HG03159 (cell line): ENCODE results near the gene NDUFV1.
"Not testable (repeated sequence)": the region's sequence is repeated elsewhere in the genome, so short reads cannot be mapped to it uniquely, and the experiment has no call there.

Experiments
- ATAC-seq: cut with Tn5 transposase; IDR thresholded peaks from one replicate; pipeline ENCODE4 v1.9.1; 2021; ENCODE audit warnings: mild to moderate bottlenecking, moderate library complexity; ENCODE audit not compliant: unreplicated experiment

The NDUFV1 gene

DNA sequence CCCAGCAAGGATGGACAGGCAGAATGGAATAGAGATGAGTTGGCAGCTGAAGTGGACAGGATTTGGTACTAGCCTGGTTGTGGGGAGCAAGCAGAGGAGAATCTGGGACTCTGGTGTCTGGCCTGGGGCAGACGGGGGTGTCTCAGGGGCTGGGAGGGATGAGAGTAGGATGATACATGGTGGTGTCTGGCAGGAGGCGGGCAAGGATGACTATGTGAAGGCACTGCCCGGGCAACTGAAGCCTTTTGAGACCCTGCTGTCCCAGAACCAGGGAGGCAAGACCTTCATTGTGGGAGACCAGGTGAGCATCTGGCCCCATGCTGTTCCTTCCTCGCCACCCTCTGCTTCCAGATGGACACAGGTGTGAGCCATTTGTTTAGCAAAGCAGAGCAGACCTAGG is 20.8 kb upstream of the NDUFV1 start:
- ATAC-seq = no peak

DNA sequence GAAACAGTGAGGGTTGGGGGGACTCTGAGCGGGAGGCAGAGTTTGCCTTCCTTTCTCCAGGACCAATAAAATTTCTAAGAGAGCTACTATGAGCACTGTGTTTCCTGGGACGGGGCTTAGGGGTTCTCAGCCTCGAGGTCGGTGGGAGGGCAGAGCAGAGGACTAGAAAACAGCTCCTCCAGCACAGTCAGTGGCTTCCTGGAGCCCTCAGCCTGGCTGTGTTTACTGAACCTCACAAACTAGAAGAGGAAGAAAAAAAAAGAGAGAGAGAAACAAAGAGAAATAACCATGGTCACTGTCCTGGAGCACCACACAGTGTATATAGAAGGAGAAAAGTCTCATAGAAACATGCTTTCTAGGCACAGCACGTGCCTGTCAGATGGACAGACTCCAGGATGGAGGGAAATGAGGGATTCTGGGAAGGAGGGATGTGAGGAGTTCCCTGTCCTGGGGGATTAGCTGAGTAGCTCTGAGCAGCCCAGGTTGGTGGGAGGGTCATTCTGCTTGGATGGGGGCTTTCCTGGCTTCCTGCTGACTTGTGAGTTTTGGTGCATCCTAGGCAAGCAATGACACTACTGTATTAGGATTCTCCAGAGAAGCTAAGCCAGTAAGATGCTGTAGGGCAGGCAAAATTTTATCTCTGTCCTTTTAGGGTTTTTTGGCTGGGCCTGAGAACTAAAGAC is 20.0 kb upstream of the NDUFV1 start:
- ATAC-seq = no peak

DNA sequence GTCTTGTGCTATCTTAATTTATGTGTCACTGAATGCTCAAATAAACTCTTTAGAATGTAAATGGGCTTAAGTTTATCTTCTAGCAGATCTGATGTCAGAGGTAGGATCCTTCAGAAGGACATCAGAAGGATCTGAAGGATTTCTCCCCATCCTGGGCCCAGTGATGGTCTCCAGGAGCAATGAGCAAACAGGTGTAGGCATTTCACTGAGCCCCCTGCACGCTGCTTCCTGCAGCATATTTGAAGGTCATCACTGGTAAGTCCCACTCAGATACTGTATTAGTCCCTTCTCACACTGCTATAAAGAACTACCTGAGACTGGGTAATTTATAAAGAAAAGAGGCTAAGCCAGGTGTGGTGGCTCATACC is 18.6 kb upstream of the NDUFV1 start:
- ATAC-seq = peak; percentile 30

DNA sequence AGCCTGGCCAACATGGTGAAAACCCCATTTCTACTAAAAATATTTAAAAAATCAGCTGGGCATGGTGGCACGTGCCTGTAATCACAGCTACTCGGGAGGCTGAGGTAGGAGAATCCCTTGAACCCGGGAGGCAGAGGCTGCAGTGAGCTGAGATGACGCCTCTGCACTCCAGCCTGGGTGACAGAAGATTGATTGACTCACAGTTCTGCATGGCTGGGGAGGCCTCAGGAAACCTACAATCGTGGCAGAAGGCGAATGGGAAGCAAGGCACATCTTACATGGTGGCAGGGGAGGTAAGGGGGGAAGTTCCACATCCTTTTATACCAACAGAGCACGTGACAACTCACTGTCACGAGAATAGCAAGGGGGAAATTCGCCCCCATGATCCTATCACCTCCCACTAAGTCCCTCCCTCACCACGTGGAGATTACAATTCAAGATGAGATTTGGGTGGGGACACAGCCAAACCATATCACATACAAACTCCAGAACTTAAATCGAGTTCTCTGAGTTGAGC is 17.8 kb upstream of the NDUFV1 start:
- not testable (repeated sequence) for ATAC-seq

DNA sequence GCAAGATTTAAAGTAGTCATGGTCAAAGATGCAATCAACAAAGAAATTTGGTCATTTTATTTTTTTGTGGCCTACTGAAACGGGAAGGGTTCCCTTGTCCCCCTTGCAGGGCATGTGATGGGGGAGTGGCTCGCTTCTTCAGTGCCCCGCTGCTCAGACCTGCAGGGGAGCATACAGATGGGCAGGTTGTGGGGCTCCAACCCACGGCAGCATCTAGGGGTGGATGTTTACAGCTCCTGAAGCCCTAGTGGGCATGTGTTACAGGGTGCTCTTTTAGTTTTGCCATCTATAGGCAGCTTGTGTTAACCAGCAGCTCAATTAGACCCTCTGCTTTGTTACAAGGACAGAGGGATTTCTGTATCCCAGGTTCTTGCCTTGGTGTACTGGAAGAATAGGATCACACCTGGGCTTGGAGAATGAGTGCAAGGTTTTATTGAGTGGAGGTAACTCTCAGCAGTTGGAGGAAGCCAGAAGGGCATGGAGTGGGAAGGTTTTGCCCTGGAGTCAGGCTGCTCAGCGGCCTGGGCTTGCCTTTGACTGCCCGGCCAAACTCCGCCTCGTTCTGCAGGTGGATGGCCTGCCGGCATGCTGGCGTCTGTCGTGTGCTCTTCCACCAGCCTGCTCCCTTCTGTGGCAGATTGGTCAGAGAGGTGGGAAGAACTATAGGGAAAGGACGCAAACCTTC is 13.7 kb upstream of the NDUFV1 start:
- ATAC-seq = no peak

DNA sequence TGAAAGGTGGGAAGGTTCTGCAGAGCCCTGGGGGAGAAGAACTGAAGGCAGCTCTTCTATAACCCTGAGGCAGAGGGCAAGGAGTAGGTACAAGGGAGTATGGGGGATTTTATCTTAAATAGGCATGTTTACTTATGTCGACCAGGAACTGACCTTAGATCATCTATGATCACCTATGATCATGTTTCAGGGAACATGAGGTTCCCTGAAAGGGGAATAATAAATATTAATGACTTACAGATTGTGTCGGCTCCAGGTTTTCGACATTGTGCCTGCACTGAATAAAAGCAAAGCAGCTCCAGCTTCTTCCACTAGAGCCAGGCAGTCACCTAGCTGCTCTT is 13.2 kb upstream of the NDUFV1 start:
- ATAC-seq = no peak

DNA sequence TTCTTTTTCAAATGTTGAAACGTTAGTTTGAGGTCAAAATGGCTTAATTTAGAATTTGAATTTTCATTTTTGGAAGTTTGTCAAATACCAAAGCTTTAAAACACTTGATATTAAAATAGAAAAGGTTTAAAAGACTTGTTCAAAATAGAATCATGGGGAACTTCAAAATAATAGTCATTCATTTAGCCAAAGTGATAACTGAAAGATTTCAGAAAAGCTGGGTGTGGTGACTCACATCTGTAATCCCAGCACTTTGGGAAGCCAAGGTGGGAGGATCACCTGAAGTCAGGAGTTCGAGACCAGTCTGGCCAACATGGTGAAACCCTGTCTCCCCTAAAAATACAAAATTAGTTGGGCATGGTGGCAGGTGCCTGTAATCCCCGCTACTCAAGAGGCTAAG is 12.3 kb upstream of the NDUFV1 start:
- ATAC-seq = no peak

DNA sequence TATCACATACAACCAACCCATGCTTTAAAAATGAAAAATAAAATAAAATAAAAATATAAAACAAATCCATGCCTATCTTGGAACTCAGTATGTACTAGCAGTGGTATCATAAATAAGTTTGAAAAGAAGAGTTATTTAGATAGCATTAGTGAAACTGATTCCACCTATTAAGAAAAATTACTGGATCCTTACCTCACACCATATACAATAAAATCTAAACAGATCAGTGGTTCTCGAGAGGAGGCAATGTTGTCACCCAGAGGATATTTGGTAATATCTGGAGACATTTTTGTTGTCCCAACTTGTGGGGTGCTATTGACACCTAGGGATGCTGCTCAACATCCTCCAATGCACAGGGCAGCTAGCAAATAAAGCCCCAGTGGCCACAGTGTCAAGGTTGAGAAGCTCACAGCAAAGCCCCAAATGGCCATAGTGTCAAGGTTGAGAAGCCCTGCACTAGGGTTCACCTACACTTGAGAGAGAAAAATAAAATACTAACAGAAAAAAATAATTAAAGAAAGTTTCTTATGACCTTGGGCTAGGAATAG is 9.9 kb upstream of the NDUFV1 start:
- ATAC-seq = no peak

DNA sequence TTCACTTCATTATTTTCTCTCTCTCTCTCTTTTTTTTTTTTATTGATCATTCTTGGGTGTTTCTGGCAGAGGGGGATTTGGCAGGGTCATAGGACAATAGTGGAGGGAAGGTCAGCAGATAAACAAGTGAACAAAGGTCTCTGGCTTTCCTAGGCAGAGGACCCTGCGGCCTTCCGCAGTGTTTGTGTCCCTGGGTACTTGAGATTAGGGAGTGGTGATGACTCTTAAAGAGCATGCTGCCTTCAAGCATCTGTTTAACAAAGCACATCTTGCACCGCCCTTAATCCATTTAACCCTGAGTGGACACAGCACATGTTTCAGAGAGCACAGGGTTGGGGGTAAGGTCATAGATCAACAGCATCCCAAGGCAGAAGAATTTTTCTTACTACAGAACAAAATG is 9.3 kb upstream of the NDUFV1 start:
- not testable (repeated sequence) for ATAC-seq

DNA sequence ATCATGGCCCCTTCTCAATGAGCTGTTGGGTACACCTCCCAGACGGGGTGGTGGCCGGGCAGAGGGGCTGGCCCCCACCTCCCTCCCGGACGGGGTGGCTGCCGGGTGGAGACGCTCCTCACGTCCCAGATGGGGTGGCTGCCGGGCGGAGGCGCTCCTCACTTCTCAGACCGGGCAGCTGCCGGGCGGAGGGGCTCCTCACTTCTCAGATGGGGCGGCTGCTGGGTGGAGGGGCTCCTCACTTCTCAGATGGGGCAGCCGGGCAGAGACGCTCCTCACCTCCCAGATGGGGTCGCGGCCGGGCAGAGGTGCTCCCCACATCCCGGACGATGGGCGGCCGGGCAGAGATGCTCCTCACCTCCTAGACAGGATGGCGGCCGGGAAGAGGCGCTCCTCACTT is 8.8 kb upstream of the NDUFV1 start:
- ATAC-seq = not testable (repeated sequence)

DNA sequence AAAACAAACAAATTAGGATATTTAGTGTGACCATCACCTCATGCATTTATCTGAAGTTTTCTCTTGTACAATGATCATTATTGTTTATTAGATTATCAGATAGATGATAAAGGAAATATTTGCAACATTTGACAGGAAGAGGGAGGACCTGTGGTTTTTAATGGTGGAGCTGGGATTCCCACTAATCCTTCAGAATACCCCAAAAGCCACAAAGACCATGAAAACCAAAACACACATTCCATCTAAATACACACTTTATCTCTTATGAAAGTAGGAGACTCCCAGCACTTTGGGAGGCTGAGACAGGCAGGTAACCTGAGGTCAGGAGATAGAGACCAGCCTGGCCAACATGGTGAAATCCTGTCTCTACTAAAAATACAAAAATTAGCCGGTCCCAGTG is 7.6 kb upstream of the NDUFV1 start:
- ATAC-seq = no peak

DNA sequence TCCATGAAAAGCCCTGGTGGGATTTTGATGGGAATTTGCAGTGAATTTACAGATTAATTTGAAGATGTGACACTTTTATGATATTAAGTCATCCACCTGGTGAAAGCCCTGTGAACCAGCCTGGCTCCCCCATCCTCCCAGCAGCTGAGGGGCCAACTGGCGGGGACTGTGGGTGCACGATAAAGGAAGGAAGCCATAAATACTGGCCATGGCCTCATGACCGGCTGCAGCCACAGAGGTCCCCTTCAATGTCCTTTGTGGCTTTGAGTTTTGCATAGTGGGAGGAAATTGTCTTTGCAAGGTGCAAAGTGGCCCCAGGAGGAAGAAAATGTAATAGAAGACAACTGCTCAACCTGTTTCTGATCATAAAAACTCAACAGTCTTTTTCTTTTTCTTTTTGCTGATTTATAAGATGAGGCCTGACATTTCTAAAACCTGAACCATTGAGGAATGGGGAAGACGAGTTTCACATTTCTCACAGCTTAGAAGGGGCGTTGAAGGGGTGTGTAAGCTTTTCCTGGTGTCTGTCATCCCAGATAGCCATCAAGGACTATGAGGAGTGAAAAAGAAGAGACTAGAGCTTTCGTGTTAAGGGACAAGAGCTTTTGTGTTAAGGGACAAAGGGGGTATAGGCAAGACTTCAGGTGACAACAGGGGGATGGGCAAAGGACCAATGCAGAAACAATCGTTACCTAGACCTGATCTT is 6.3 kb upstream of the NDUFV1 start:
- no peak for ATAC-seq

DNA sequence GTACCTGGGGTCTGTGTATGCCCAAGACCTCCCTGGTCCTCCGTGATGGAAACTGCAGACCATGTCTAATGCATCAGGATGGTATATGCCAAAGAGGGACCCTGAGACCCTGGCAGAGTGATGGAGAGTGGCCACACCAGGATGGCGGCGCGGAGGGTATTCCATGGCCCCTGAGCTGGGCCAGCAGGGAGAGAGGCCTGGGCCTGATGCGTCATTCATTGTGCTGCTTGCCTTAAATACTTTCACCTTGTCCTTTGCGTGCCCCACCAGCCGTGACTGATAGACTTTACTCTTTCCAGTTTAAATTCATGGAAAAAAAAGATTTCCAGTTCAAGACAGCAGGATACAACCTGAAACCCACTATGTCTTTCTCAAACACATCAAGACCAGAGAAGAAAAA is 5.6 kb upstream of the NDUFV1 start:
- no peak for ATAC-seq

DNA sequence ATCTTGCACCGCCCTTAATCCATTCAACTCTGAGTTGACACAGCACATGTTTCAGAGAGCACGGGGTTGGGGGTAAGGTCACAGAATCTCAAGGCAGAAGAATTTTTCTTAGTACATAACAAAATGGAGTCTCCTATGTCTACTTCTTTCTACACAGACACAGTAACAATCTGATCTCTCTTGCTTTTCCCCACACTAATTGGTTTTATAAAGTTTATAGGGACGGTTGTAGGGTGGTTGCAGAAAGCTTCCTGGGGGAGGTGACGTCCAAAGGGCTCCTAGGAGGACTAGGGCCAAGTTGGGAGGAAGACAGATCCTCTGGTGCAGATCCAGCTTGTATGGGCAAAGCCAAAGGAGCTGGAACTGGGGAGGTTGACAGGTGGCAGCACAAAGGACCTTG is 2.6 kb upstream of the NDUFV1 start:
- ATAC-seq = not testable (repeated sequence)

DNA sequence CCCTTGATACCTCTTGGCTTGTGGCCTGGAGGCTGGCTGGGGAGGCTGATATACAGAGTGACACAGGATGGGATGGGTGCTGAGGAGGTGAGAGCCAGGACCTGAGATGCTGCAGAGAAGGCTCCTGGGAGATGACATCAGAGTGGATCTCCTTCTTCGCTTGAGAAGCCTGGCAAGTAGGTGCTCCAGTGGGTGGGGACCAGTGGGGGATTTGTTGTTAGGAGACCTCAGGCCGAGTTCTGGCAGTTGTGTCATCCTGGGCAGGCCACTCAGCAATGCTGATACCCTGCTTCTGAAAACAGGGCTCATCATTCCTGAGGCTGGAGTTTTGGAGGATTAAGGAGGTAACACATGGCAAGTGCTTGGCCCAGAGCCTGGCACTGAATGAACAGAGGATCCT is 1.9 kb upstream of the NDUFV1 start:
- ATAC-seq = no peak

DNA sequence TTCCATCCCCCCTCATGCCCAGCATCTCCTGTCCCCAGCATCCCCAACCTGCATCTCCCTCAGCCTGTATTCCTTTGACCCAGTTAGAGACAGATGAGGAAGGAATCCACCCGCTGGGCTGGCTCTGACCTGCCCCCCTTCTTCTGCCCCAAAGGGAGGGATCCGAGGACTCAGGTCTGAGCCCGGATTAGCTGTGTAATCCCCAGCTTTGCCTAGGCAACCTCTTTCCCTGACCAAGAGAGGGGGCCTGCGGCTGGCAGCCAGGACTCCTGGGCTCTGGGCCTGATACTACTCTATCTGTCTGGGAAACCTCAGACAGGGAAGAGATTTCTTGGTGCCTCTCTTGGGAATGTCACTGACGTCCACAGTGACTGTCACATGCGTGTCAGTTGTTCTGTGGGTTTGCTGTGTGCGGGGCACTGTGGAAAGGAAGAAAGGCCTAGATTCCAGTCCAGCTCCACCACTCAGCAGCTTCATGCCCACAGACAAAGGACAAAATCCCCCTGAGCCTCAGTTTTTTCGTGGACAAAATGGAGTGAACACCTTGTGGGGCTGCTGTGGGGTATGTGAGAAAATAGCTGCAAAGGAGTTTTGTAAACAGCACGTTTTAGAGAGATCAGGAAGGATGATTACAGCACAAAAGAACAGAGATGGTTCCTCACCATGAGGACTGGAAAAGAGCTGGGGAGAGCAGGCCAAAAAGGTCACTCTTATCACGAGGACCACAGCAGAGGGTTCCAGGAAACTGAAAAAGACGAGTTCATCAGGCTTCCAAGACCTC is 1.3 kb upstream of the NDUFV1 start:
- no peak for ATAC-seq

DNA sequence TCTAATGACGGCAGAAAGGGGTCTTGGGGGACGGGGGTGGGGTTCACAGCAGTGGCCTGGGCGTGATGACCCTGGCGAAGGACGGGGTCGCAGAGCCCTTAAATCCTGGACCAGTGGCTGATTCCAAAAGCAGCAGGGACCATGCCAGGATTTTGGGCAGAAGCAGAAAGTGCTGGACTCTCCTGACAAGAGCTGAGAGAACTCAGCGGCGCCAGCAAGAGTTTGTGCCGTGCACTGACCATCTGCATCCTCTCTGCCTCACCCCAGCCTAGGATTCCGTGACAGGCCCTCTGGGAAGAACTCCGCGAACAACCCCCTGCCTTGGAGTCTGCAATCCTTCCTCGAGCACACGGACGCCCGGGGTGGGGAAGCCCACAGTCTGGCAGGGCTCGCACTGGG is 644 bp upstream of the NDUFV1 start:
- ATAC-seq = no peak

DNA sequence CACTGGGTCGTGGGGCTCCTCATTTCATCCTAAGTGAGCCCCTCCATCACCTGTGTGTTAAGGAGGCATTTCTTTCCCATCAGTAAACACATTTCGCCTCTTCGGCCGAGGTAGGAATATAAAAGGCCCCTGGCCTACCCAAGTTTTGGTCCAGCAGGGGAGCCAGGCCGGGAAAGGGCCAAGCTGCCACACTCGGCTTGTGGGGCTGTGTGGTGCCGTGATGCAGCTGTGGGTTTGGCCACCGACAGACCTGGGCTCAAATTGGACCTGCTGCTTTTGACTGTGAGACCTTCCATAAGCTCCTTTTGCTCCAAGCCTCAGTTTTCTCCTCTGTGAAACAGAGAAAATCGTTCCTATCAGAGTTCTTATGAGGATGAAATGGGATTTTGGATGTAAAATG is 771 bp downstream of the NDUFV1 start:
- ATAC-seq = no peak

DNA sequence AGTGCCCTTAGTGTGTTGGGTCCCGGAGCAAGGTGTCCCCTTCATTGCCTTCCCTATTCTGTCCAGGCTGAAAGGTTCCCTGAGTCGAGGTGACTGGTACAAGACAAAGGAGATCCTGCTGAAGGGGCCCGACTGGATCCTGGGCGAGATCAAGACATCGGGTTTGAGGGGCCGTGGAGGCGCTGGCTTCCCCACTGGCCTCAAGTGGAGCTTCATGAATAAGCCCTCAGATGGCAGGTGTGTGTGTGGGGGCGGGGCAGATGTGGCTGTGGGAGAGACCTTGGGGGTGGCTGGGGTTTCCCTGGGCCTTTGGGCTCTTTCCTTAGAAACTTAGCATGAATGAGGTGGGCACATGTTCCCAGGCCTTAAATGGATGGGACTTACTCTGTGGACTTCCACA is 1.8 kb downstream of the NDUFV1 start:
- no peak for ATAC-seq

DNA sequence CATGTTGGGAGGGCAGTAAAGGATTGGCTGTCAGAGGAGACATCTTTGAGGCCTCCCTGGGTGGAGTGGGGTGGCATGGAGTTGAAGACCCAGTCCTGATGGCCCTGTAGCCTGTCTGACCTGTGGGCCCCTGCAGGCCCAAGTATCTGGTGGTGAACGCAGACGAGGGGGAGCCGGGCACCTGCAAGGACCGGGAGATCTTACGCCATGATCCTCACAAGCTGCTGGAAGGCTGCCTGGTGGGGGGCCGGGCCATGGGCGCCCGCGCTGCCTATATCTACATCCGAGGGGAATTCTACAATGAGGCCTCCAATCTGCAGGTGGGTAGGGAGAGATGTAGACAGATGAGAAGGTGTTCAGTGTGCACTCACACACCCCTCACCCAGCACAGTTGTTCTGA is 2.6 kb downstream of the NDUFV1 start:
- no peak for ATAC-seq

DNA sequence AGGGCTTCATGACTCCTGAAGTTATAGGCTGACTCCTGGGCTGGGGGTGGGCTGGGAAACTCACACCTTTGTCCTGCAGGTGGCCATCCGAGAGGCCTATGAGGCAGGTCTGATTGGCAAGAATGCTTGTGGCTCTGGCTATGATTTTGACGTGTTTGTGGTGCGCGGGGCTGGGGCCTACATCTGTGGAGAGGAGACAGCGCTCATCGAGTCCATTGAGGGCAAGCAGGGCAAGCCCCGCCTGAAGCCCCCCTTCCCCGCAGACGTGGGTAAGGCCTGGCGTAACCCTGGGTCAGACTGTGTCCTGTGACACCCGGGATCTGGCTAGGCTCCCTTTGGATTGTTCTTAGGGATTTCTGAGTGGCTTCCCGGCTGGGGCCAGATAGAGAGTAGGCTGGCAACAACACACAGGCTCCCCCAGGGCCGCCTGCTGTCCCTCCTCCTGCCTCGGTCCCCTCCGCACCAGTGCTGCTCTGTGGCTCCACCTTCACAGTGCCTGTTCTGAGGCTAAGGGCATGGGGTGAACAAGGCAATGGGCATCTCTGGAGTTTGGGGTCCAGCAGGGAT is 3.6 kb downstream of the NDUFV1 start:
- no peak for ATAC-seq
